Activated CD8-positive, alpha-beta memory T cell treated with anti-CD3 and anti-CD28 coated beads, Interleukin-2, amount 50 U/mL, for 24 hours (primary cell): ENCODE measurements around the gene SLC10A1.
"Not testable (repeated sequence)": the region's sequence is repeated elsewhere in the genome, so short reads cannot be mapped to it uniquely, and the experiment has no call there.

Source experiments
- DNase-seq: peaks from one replicate; pipeline ENCODE4 v3.0.0-alpha.2; 2020; ENCODE audit errors: extremely low read depth

SLC10A1 gene

GRCh38 chr14:69770559-69770958, 26.5 kb downstream of the SLC10A1 start:
- DNase-seq, result no peak

GRCh38 chr14:69769623-69770022, 27.4 kb downstream of the SLC10A1 start:
- DNase-seq, result no peak

- no peak for DNase-seq
Observed at GRCh38 chr14:69768873-69769272, 28.2 kb downstream of the SLC10A1 start.

GRCh38 chr14:69767369-69767999, 29.6 kb downstream of the SLC10A1 start:
- peak; percentile 75 for DNase-seq

GRCh38 chr14:69766984-69767368, 30.1 kb downstream of the SLC10A1 start, which contains the start of gene SRSF5:
Gene SRSF5 (plus strand): TSS chr14:69767142. CDS start chr14:69768157, 1,015 bp downstream.
- DNase-seq, result peak; percentile 86

GRCh38 chr14:69763761-69764510, 33.1 kb downstream of the SLC10A1 start:
- no peak for DNase-seq

- DNase-seq, result no peak
Observed at GRCh38 chr14:69760810-69761209, 36.2 kb downstream of the SLC10A1 start.

GRCh38 chr14:69756298-69756697, 40.7 kb downstream of the SLC10A1 start:
- DNase-seq, result no peak

- no peak for DNase-seq
Observed at GRCh38 chr14:69755784-69756183, 41.3 kb downstream of the SLC10A1 start.

- no peak for DNase-seq
Observed at GRCh38 chr14:69755296-69755695, 41.7 kb downstream of the SLC10A1 start.

GRCh38 chr14:69754487-69754886, 42.6 kb downstream of the SLC10A1 start:
- no peak for DNase-seq

- DNase-seq, result no peak
Observed at GRCh38 chr14:69753860-69754259, 43.2 kb downstream of the SLC10A1 start.

GRCh38 chr14:69752773-69753172, 44.3 kb downstream of the SLC10A1 start:
- DNase-seq, result no peak

GRCh38 chr14:69750495-69750894, 46.5 kb downstream of the SLC10A1 start:
- DNase-seq, result no peak

- no peak for DNase-seq
Observed at GRCh38 chr14:69749956-69750355, 47.1 kb downstream of the SLC10A1 start.

- no peak for DNase-seq
Observed at GRCh38 chr14:69741055-69741454, 56.0 kb downstream of the SLC10A1 start.

- DNase-seq, result not testable (repeated sequence)
Observed at GRCh38 chr14:69736405-69736804, 60.6 kb downstream of the SLC10A1 start.

GRCh38 chr14:69731919-69732598, 65.0 kb downstream of the SLC10A1 start:
- DNase-seq, result not testable (repeated sequence)

- DNase-seq, result no peak
Observed at GRCh38 chr14:69727860-69728259, 69.2 kb downstream of the SLC10A1 start.

GRCh38 chr14:69726761-69727511, 70.1 kb downstream of the SLC10A1 start:
- DNase-seq, result peak; percentile 56
